SK-N-MC (cell line): ENCODE results near the gene SFT2D2.

Experiments used
- EZH2 ChIP-seq: fragments of 200-600 bp; sonication (generic); IDR thresholded peaks from one replicate; pipeline ENCODE4 v1.6.1; 2017; ENCODE audit warnings: antibody characterized with exemption
- FOXP2 ChIP-seq: optimal IDR thresholded peaks from 2 replicates; pipeline ENCODE3; 2011; ENCODE audit warnings: mild to moderate bottlenecking, moderate library complexity; ENCODE audit not compliant: insufficient read depth; ENCODE audit errors: extremely low read length, control extremely low read depth
- POLR2AphosphoS5 ChIP-seq: IDR thresholded peaks from 2 replicates; pipeline ENCODE4 v1.6.1; 2012; ENCODE audit warnings: mild to moderate bottlenecking, low read depth, low read length, borderline replicate concordance

DNA sequence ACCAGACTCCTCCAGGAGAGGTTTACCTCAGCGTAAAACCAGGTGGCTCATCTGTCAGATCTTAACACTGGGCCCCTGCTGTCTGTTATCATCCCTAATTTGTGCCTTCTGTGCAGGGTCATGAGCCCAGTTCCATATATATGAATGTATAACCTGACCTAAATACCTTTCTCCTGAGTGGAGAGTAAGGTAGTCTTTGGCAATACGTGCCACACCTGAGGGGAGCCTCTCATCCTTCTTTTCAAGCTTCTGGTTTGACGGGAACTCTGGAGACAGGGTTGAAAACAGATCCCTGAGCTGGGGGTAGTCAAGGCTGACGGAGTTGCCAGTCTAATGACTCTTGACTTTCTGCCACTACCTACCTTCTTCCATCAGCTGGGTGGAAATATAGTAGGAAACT lies 4.1 kb downstream of the SFT2D2 start:
- TF ChIP-seq POLR2AphosphoS5 (no peak), EZH2 (no peak), FOXP2 (no peak)
